C4-2B (cell line): Measurements from ENCODE around the gene ARMC10.

Experiments
- ZFX ChIP-seq: fragments of 450-650 bp; IDR thresholded peaks from 2 replicates; pipeline ENCODE4 v1.6.1; 2017
- TF ChIP-seq, protein P1 (sequence below): fragments of 450-650 bp; conservative IDR thresholded peaks from 2 replicates; pipeline ENCODE4 v1.5.1; 2017; ENCODE audit warnings: mild to moderate bottlenecking

DNA sequence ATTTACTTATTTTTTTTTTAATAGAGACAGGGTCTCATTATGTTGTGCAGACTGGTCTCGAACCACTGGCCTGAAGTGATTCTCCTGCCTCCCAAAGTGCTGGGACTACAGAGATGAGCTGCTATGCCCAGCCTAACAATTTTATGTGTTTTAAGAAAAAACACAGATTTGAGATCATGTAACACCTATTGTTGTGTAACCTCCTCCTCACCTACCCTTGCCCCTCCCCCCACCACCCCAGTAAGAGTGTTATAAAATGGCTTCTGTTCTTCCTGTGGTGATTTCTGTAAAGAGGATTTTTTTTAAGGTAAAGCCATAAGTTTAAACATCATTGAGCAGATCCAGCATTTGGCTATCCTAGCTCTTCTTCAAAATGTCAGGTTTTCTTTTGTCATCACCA is 7.6 kb downstream of the ARMC10 start:
- TF ChIP-seq, protein P1, sequence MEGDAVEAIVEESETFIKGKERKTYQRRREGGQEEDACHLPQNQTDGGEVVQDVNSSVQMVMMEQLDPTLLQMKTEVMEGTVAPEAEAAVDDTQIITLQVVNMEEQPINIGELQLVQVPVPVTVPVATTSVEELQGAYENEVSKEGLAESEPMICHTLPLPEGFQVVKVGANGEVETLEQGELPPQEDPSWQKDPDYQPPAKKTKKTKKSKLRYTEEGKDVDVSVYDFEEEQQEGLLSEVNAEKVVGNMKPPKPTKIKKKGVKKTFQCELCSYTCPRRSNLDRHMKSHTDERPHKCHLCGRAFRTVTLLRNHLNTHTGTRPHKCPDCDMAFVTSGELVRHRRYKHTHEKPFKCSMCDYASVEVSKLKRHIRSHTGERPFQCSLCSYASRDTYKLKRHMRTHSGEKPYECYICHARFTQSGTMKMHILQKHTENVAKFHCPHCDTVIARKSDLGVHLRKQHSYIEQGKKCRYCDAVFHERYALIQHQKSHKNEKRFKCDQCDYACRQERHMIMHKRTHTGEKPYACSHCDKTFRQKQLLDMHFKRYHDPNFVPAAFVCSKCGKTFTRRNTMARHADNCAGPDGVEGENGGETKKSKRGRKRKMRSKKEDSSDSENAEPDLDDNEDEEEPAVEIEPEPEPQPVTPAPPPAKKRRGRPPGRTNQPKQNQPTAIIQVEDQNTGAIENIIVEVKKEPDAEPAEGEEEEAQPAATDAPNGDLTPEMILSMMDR: no peak
- TF ChIP-seq ZFX: no peak
